Mucosa of descending colon (tissue), 3 donors: Measurements from ENCODE around the gene TRIM41. TPM values are rescaled to one million over a fixed set of nuclear protein-coding genes. Genes with fewer than 3 reads are reported as not detected.
"Not testable (repeated sequence)": the region's sequence is repeated elsewhere in the genome, so short reads cannot be mapped to it uniquely, and the experiment has no call there.

Experiments
- ATAC-seq: fragments of 200-7000 bp; cut with Tn5 transposase; one replicate; pipeline ENCODE4 v1.9.1; 2020; ENCODE audit warnings: mild to moderate bottlenecking, moderate library complexity
- DNase-seq, 3 donors: peaks; one replicate each; pipeline ENCODE4 v3.0.0-alpha.2; 2020
- H3K36me3 ChIP-seq: fragments of 200-600 bp; one replicate; pipeline ENCODE4 v1.8.0; 2021; ENCODE audit warnings: low read depth, mild to moderate bottlenecking
- H3K4me1 ChIP-seq: fragments of 200-600 bp; one replicate; pipeline ENCODE4 v1.8.0; 2021; ENCODE audit warnings: low read depth, mild to moderate bottlenecking
- H3K4me3 ChIP-seq: fragments of 200-600 bp; one replicate; pipeline ENCODE4 v1.8.0; 2021; ENCODE audit warnings: mild to moderate bottlenecking
- H3K9me3 ChIP-seq: fragments of 200-600 bp; one replicate; pipeline ENCODE4 v1.8.0; 2021; ENCODE audit warnings: mild to moderate bottlenecking
- CTCF ChIP-seq: fragments of 200-600 bp; IDR thresholded peaks from one replicate; pipeline ENCODE4 v1.8.0; 2022; ENCODE audit warnings: antibody characterized with exemption, mild to moderate bottlenecking
- intact Hi-C, 2 donors: fragments of 100-400 bp; cut with DNase I in 1 of 2; cut with micrococcal nuclease in 1 of 2; formaldehyde crosslinking; loops; one replicate each; pipeline versions ENCODE4 v1.11.0 to v1.11.1; 2022; cut with DNase I, micrococcal nuclease
- total RNA-seq, 3 donors: library from RNA; stranded (reverse); fragmentation: NEBNext Ultra II Directional in 2 of 3; extraction: Animal tissue kit (Norgen Biotek cat#: 25700) in 2 of 3; gene quantifications; one replicate each; pipeline versions ENCODE4 v1.2.1 to v1.2.4, GENCODE V29; 2021 to 2023
- donor health status: DM: no; HTN: no; CAD: no; lungs with moderate emphysema.
- donor health status: DM: no; HTN: no; CAD: no.
- donor health status: DM: no; HTN: yes; CAD: no.

The TRIM41 gene
- total RNA-seq, 3 donors from 2014 or later = 25.6 to 34.0 (median 27.6) TPM

DNA sequence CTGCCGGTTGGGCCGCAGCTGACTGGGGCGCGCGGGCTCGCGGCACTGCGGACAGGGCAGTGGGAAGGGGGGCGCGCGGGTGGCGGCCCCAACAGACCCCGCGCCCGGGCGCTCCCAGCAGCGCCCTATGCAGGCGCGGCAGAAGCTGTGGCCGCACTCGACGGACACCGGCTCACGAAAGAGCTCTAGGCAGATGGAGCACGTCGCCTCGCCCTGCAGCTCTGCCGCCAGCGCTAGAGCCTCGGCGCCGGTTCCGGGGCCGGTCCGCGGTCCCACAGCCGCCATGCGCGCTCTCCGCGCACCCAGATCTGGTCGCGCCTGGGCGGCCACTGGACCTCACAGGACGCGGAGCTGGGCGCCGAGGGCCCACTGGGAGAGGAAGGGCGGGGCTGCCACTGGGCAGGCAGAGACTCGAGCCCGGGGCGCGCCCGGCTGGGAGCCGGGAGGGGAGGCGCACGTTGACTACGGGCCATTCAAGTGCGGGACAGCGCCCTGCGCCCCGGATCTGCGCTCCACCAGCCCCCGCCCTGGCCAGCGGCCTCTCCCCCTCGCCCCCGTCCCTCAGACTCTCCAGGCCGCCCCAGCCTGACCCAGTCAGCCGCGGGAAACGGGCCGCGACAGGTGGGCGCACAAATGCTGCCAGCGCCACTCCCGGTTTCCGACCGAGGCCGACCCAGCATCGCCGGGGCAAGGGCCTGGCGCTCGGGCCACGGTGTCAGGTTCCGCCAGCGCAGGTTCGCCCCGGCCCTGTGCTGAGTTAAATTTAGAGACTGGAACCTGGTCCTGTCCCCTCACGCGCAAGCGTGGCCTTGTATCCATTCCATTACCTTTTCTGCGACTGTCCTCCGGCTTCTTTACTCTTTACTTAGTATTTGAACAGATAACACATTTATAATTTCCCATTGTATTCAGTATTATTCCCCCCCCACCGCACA, 18.0 kb upstream of the TRIM41 start, which contains the start of gene TRIM7:
TSS of gene TRIM7 (minus strand) at position 371 of the 935 bp plus-strand sequence. CDS start at position 285, 86 bp downstream.
- Histone ChIP-seq H3K4me3 (peak within 1 kb of the TSS; percentile 9), H3K4me1 (peaks cover 27% of the 10 kb centered on the region), H3K9me3 (no peaks in the 10 kb centered on the region), H3K36me3 (no peaks in the 10 kb centered on the region)
- DNase-seq = peak in 2 of 3 donors; percentile 66 to 78
- peak; percentile 57 for ATAC-seq
- no peak for TF ChIP-seq CTCF
- intact Hi-C loops = no loop called here

- no peaks in the 10 kb centered on the region for H3K36me3 ChIP-seq
- ATAC-seq = no peak
- DNase-seq = peak in 2 of 3 donors; percentile 29 to 53
- H3K4me3 ChIP-seq = no peak overlapping the region
- intact Hi-C loops = no loop called here
- no peak for TF ChIP-seq CTCF
- peaks cover 27% of the 10 kb centered on the region for H3K4me1 ChIP-seq
- no peaks in the 10 kb centered on the region for H3K9me3 ChIP-seq
These were observed 17.1 kb upstream of the TRIM41 start for GRCh38 chr5:181205761-181206649.

GRCh38 chr5:181207214-181207959, 15.7 kb upstream of the TRIM41 start:
- intact Hi-C loops = no loop called here
- H3K4me1 ChIP-seq = peaks cover 27% of the 10 kb centered on the region
- peak; percentile 35 for ATAC-seq

GRCh38 chr5:181207960-181208253, 15.2 kb upstream of the TRIM41 start:
- Histone ChIP-seq H3K9me3 (no peaks in the 10 kb centered on the region), H3K36me3 (no peaks in the 10 kb centered on the region), H3K4me3 (no peak overlapping the region), H3K4me1 (peaks cover 27% of the 10 kb centered on the region)
- ATAC-seq (no peak), DNase-seq (no peak)
- TF ChIP-seq CTCF = no peak
- intact Hi-C loops = no loop called here

More at GRCh38 chr5:181207214-181207959, 15.7 kb upstream of the TRIM41 start:
- no peak for TF ChIP-seq CTCF
- no peak overlapping the region for H3K4me3 ChIP-seq
- H3K36me3 ChIP-seq = no peaks in the 10 kb centered on the region
- DNase-seq = peak in 2 of 3 donors; percentile 79 to 81
- H3K9me3 ChIP-seq = no peaks in the 10 kb centered on the region

DNA sequence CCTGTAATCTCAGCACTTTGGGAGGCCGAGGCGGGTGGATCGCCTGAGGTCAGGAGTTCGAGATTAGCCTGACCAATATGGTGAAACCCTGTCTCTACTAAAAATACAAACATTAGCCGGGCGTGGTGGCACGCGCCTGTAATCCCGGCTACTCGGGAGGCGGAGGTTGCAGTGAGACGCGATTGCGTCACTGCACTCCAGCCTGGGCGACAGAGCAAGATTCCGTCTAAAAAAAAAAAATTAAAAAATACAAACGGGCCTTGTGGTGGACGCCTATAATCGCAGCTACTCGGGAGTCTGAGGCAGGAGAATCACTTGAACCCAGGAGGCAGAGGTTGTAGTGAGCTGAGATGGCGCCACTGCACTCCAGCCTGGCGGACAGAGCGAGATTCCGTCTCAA, 14.1 kb upstream of the TRIM41 start:
- DNase-seq, ATAC-seq, H3K4me3 ChIP-seq, H3K36me3 ChIP-seq, H3K9me3 ChIP-seq, intact Hi-C loops: not testable (repeated sequence)
- H3K4me1 ChIP-seq = peaks cover 21% of the 10 kb centered on the region

GRCh38 chr5:181210148-181210547, 12.9 kb upstream of the TRIM41 start:
- H3K36me3 ChIP-seq, DNase-seq, ATAC-seq, intact Hi-C loops, H3K4me3 ChIP-seq, H3K9me3 ChIP-seq: not testable (repeated sequence)
- peaks cover 15% of the 10 kb centered on the region for H3K4me1 ChIP-seq

DNA sequence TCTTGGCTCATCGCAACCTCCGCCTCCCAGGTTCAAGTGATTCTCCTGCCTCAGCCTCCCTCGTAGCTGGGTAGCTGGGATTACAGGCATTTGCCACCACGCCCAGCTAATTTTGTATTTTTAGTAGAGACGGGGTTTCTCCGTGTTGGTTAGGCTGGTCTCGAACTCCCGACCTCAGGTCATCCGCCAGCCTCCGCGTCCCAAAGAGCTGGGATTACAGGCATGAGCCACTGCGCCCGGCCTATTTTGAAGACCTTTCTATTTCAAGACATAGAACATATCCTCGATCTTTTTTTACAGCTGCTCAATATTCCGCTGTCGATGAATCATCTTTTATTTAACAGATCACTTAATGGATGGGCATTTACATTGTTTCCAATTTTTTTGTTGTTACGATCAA, 12.4 kb upstream of the TRIM41 start:
- H3K4me1 ChIP-seq, ATAC-seq, intact Hi-C loops, DNase-seq, H3K36me3 ChIP-seq, H3K4me3 ChIP-seq, H3K9me3 ChIP-seq: not testable (repeated sequence)
